Adrenal gland (tissue), 5 donors: ENCODE results near the gene LMO7.

Source experiments
- CTCF ChIP-seq, 6 experiments: fragments of 450-650 bp in 4 of 6; fragments of 200-600 bp in 2 of 6; sonication (generic) in 1 of 6; IDR thresholded peaks; 1 replicate in 5 of 6; 2 replicates in 1 of 6; pipeline versions ENCODE4 v1.5.1 to v1.8.0; 2016 to 2021; ENCODE audit warnings: antibody characterized with exemption in 6 of 6, mild to moderate bottlenecking in 2 of 6, moderate library complexity in 1 of 6
- POLR2A ChIP-seq, 2 donors: fragments of 450-650 bp; IDR thresholded peaks; one replicate each; pipeline ENCODE4 v1.6.1; 2017; ENCODE audit warnings: antibody characterized with exemption in 2 of 2, mild to moderate bottlenecking in 2 of 2, moderate library complexity in 1 of 2
- donor health status: DM: no; HTN: no; CAD: no.

- no peak for TF ChIP-seq CTCF (IDR thresholded peaks at IDR 0.05)
- no peak for TF ChIP-seq POLR2A (IDR thresholded peaks at IDR 0.05)
These were observed 146.9 kb downstream of the LMO7 start for GRCh38 chr13:75782985-75783384.
